SU-DHL-6 (cell line): ENCODE results near the gene SPTBN5.

Experiments
- H2AFZ ChIP-seq: fragments of 200-600 bp; sonication (generic); 2 replicates; pipeline ENCODE4 v1.6.1; 2014; ENCODE audit warnings: low read depth, mild to moderate bottlenecking, moderate library complexity, mixed read lengths, antibody characterized with exemption, low read length; ENCODE audit not compliant: severe bottlenecking
- H3F3A ChIP-seq: fragments of 200-600 bp; shearing (Covaris generic); 2 replicates; pipeline ENCODE4 v1.6.0; 2016; ENCODE audit warnings: antibody characterized with exemption, mild to moderate bottlenecking; ENCODE audit not compliant: insufficient read depth
- H3K27ac ChIP-seq: fragments of 200-600 bp; sonication (generic); 2 replicates; pipeline ENCODE4 v1.5.1; 2016; ENCODE audit warnings: low read depth, mild to moderate bottlenecking, low read length, moderate library complexity, mixed read lengths
- H3K27me3 ChIP-seq: fragments of 200-600 bp; sonication (generic), shearing (Covaris generic); 2 replicates; pipeline ENCODE4 v1.6.0; 2014; ENCODE audit warnings: mild to moderate bottlenecking, low read length
- H3K36me3 ChIP-seq: fragments of 200-600 bp; sonication (generic); 2 replicates; pipeline ENCODE4 v1.6.1; 2014; ENCODE audit warnings: mild to moderate bottlenecking, low read length, mixed read lengths
- H3K4me2 ChIP-seq: fragments of 300-600, 200-600 bp; shearing (Covaris generic), sonication (generic); 2 replicates; pipeline ENCODE4 v1.6.0; 2014; ENCODE audit warnings: low read length, low read depth, mild to moderate bottlenecking; ENCODE audit not compliant: poor library complexity, severe bottlenecking
- H3K4me3 ChIP-seq: fragments of 200-600 bp; sonication (generic); 2 replicates; pipeline ENCODE4 v1.5.1; 2014; ENCODE audit warnings: antibody characterized with exemption, low read length, mild to moderate bottlenecking, mixed read lengths; ENCODE audit not compliant: insufficient read depth, poor library complexity, severe bottlenecking
- H3K79me2 ChIP-seq: fragments of 200-600 bp; sonication (generic); 2 replicates; pipeline ENCODE4 v1.6.1; 2014; ENCODE audit warnings: mild to moderate bottlenecking, low read length, moderate library complexity; ENCODE audit not compliant: insufficient read depth
- H3K9ac ChIP-seq: fragments of 200-600 bp; sonication (generic); 2 replicates; pipeline ENCODE4 v1.7.0; 2014; ENCODE audit warnings: mild to moderate bottlenecking, low read length
- H3K9me2 ChIP-seq: fragments of 200-600 bp; sonication (generic); replicated peaks from 2 replicates; pipeline ENCODE4 v1.6.1; 2014; ENCODE audit warnings: low read length; ENCODE audit not compliant: insufficient read depth
- H3K9me3 ChIP-seq: fragments of 200-600 bp; sonication (generic); 2 replicates; pipeline ENCODE4 v1.6.1; 2014; ENCODE audit warnings: low read length, mixed read lengths; ENCODE audit not compliant: insufficient read depth
- H4K20me1 ChIP-seq: fragments of 200-600 bp; sonication (generic); 2 replicates; pipeline ENCODE4 v1.6.1; 2014; ENCODE audit warnings: low read depth, mild to moderate bottlenecking, antibody characterized with exemption, low read length, moderate library complexity, mixed read lengths
- EZH2phosphoT487 ChIP-seq: fragments of 200-600 bp; sonication (generic), shearing (Covaris generic); conservative IDR thresholded peaks from 2 replicates; pipeline ENCODE4 v1.6.1; 2018; ENCODE audit warnings: mild to moderate bottlenecking, antibody characterized with exemption, low read length, moderate library complexity, mixed read lengths
- TF ChIP-seq, protein P1 (sequence below): fragments of 200-600 bp; sonication (generic); IDR thresholded peaks from one replicate; pipeline ENCODE4 v1.5.1; 2017; ENCODE audit warnings: antibody characterized with exemption, mild to moderate bottlenecking, low read length, moderate library complexity; ENCODE audit not compliant: insufficient read depth, poor library complexity, severe bottlenecking

Gene SPTBN5

GRCh38 chr15:41842229-41842628, 51.6 kb downstream of the SPTBN5 start:
- H3K9me2 ChIP-seq = no peaks in the 10 kb centered on the region
- H3K4me3 ChIP-seq = no peak overlapping the region
- H3K36me3 ChIP-seq = no peaks in the 10 kb centered on the region
- no peaks in the 10 kb centered on the region for H4K20me1 ChIP-seq
- no peaks in the 10 kb centered on the region for H3F3A ChIP-seq
- no peak overlapping the region for H2AFZ ChIP-seq
- H3K27ac ChIP-seq = no peak overlapping the region
- H3K9ac ChIP-seq = no peak overlapping the region
- no peak for TF ChIP-seq EZH2phosphoT487
- TF ChIP-seq, protein P1, sequence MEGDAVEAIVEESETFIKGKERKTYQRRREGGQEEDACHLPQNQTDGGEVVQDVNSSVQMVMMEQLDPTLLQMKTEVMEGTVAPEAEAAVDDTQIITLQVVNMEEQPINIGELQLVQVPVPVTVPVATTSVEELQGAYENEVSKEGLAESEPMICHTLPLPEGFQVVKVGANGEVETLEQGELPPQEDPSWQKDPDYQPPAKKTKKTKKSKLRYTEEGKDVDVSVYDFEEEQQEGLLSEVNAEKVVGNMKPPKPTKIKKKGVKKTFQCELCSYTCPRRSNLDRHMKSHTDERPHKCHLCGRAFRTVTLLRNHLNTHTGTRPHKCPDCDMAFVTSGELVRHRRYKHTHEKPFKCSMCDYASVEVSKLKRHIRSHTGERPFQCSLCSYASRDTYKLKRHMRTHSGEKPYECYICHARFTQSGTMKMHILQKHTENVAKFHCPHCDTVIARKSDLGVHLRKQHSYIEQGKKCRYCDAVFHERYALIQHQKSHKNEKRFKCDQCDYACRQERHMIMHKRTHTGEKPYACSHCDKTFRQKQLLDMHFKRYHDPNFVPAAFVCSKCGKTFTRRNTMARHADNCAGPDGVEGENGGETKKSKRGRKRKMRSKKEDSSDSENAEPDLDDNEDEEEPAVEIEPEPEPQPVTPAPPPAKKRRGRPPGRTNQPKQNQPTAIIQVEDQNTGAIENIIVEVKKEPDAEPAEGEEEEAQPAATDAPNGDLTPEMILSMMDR = no peak
- no peaks in the 10 kb centered on the region for H3K27me3 ChIP-seq
- no peaks in the 10 kb centered on the region for H3K79me2 ChIP-seq
- H3K9me3 ChIP-seq = no peaks in the 10 kb centered on the region
- no peak overlapping the region for H3K4me2 ChIP-seq

DNA sequence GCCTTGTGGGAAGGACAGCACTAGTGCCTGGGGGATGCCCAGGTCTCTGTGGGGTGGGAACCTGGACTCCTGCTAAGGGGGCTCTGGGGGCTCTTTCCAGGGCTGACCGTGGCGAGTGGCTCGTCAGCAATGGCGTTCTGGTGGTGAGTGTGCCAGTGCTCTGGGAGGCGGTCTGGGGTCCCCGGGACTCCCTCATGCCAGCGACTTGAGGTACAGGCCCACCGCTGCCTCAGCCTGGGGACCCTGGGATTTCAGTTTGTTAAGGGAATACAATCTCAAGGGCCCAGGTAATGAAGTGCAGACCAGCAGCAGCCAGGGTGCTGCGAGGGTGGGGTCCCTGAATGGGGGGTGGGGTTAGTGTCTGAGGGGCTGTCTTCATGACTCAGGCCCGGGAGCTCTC, 52.7 kb downstream of the SPTBN5 start:
- Histone ChIP-seq H3K9me2 (no peaks in the 10 kb centered on the region), H3K36me3 (no peaks in the 10 kb centered on the region), H3F3A (no peaks in the 10 kb centered on the region), H3K4me2 (no peak overlapping the region), H3K79me2 (no peaks in the 10 kb centered on the region), H3K27me3 (no peaks in the 10 kb centered on the region), H3K27ac (no peak overlapping the region), H4K20me1 (no peaks in the 10 kb centered on the region), H3K9me3 (no peaks in the 10 kb centered on the region), H3K9ac (no peak overlapping the region), H3K4me3 (no peak overlapping the region), H2AFZ (no peak overlapping the region)
- no peak for TF ChIP-seq EZH2phosphoT487
- TF ChIP-seq, protein P1 = no peak

DNA sequence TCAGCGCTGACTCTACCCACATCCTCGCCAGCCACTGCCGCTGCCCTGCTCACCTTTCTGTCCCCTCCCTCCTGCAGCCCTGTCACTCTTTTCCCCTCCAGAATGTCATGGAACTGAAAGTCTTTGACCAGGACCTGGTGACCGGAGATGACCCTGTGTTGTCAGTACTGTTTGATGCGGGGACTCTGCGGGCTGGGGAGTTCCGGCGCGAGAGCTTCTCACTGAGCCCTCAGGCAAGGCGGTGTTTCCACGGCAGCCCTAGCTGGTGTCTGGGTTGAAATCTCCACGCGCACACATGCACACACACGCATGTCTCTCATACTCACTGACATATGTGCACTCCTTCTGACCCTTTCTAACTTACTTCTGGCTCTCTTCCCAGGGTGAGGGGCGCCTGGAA, 53.2 kb downstream of the SPTBN5 start:
- H3K9me3 ChIP-seq = no peaks in the 10 kb centered on the region
- H3K4me3 ChIP-seq = no peak overlapping the region
- no peaks in the 10 kb centered on the region for H3K79me2 ChIP-seq
- H2AFZ ChIP-seq = no peak overlapping the region
- no peaks in the 10 kb centered on the region for H3K36me3 ChIP-seq
- TF ChIP-seq, protein P1 = no peak
- TF ChIP-seq EZH2phosphoT487 = no peak
- H3K4me2 ChIP-seq = no peak overlapping the region
- H3K9ac ChIP-seq = no peak overlapping the region
- no peaks in the 10 kb centered on the region for H3K9me2 ChIP-seq
- H3K27me3 ChIP-seq = no peaks in the 10 kb centered on the region
- no peaks in the 10 kb centered on the region for H4K20me1 ChIP-seq
- H3K27ac ChIP-seq = no peak overlapping the region
- H3F3A ChIP-seq = no peaks in the 10 kb centered on the region
